ENCODE data around the gene EIF2AK3. TPM values are rescaled to one million over a fixed set of nuclear protein-coding genes. Genes with fewer than 3 reads are reported as not detected.

EIF2AK3 gene
- total RNA-seq, 1 donor from 2014 or later: 28.2 TPM

DNA sequence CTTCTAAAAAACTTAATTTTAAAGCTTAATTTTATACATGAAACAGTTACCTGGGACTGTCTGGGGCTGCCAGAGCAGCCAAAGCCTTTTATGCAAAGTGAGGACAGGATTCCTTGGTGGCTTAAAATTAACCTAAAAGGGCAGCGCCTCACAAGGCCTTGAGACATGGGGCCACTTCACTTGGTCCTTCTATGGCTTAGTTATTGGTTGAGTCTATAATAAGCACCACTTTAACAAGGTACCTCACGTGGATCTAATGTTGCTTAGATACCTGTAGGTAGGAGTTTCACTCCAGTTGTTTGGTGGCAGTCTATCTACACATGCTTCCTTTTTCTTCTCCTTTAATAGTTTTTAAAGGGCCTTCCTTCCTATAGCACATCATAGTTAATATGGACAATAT is 51.6 kb downstream of the EIF2AK3 start:
- H3K36me3 Mint-ChIP-seq (ENCODE audit: low read depth): peaks cover 83% of the 10 kb centered on the region
- POLR2A ChIA-PET: no interaction called here

DNA sequence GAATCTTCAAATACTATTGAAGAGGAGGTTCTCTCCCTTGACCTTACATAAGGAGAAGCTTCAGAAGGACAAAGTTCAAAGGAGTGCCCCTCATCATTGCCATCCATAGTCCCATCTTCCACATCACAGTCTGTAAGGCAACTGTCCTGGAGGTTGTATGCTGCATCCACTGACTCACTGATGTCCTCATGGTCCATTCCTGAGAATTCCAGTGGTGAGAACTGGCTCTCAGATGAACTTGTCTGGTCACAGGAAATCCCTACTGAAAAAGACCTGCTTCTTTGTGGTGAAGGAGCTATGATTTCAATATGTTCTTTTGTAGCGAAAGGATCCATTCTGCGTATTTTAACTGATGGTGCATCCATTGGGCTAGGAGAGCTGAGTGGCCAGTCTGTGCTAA is 52.2 kb downstream of the EIF2AK3 start:
- Mint-ChIP-seq H3K9me3 (no peaks in the 10 kb centered on the region), H3K4me1 (peaks cover 3% of the 10 kb centered on the region), H3K4me3 (no peak overlapping the region), H3K27me3 (no peaks in the 10 kb centered on the region), H3K27ac (no peak overlapping the region), H3K36me3 (ENCODE audit: low read depth) (peaks cover 83% of the 10 kb centered on the region)
- TF ChIP-seq, protein P1, sequence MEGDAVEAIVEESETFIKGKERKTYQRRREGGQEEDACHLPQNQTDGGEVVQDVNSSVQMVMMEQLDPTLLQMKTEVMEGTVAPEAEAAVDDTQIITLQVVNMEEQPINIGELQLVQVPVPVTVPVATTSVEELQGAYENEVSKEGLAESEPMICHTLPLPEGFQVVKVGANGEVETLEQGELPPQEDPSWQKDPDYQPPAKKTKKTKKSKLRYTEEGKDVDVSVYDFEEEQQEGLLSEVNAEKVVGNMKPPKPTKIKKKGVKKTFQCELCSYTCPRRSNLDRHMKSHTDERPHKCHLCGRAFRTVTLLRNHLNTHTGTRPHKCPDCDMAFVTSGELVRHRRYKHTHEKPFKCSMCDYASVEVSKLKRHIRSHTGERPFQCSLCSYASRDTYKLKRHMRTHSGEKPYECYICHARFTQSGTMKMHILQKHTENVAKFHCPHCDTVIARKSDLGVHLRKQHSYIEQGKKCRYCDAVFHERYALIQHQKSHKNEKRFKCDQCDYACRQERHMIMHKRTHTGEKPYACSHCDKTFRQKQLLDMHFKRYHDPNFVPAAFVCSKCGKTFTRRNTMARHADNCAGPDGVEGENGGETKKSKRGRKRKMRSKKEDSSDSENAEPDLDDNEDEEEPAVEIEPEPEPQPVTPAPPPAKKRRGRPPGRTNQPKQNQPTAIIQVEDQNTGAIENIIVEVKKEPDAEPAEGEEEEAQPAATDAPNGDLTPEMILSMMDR (IDR thresholded peaks at IDR 0.05): no peak
- ATAC-seq (ENCODE audit: low read depth) (no peak), DNase-seq (no peak)
- CTCF ChIA-PET: interaction anchor here (0.7 kb wide), 1 partner anchor 97 kb away, joined by 3 read pairs; no protein-coding TSS in a partner anchor
- POLR2A ChIA-PET: no interaction called here
- intact Hi-C loops (cut with micrococcal nuclease): loop anchor here (2.0 kb wide), 1 partner anchor 14 kb away; no protein-coding TSS in a partner anchor

More for the DNA sequence above, 51.6 kb downstream of the EIF2AK3 start:
- Mint-ChIP-seq H3K27ac (no peak overlapping the region), H3K9me3 (no peaks in the 10 kb centered on the region), H3K4me1 (peaks cover 3% of the 10 kb centered on the region), H3K4me3 (no peak overlapping the region), H3K27me3 (no peaks in the 10 kb centered on the region)
- intact Hi-C loops (cut with micrococcal nuclease): loop anchor here (2.0 kb wide), 1 partner anchor 15 kb away; no protein-coding TSS in a partner anchor
- ATAC-seq (ENCODE audit: low read depth) (no peak), DNase-seq (no peak)
- CTCF ChIA-PET: interaction anchor here (0.7 kb wide), 1 partner anchor 97 kb away, joined by 3 read pairs; no protein-coding TSS in a partner anchor
- TF ChIP-seq, protein P1 (IDR thresholded peaks at IDR 0.05): no peak

DNA sequence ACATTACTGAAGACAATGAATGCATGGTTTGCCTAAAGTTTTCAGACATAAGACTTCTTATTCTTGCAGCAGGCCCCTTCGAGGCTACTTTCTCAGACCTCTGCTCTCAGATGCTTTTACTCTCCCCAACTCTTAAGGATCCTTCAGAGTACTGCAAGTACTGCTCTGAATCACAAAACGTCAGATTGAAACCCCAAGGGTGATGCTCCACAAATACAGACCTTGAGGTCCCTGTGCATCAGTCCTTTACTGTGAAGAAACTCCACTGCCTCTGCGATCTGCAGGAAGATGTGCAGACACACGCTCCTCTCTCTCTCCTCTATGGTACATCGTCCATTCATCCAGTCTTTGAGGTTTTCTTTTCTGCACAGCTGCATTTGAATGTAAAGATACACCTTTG is 52.8 kb downstream of the EIF2AK3 start:
- TF ChIP-seq, protein P1 (IDR thresholded peaks at IDR 0.05): no peak
- peaks cover 3% of the 10 kb centered on the region for H3K4me1 Mint-ChIP-seq
- no peak for DNase-seq
- no peaks in the 10 kb centered on the region for H3K27me3 Mint-ChIP-seq
- H3K36me3 Mint-ChIP-seq (ENCODE audit: low read depth): peaks cover 83% of the 10 kb centered on the region
- ChIA-PET CTCF (no interaction called here), POLR2A (no interaction called here)
- ATAC-seq (ENCODE audit: low read depth): no peak
- intact Hi-C loops (cut with micrococcal nuclease): loop anchor here (2.0 kb wide), 1 partner anchor 14 kb away; no protein-coding TSS in a partner anchor
- no peak overlapping the region for H3K4me3 Mint-ChIP-seq
- no peaks in the 10 kb centered on the region for H3K9me3 Mint-ChIP-seq
- no peak overlapping the region for H3K27ac Mint-ChIP-seq

DNA sequence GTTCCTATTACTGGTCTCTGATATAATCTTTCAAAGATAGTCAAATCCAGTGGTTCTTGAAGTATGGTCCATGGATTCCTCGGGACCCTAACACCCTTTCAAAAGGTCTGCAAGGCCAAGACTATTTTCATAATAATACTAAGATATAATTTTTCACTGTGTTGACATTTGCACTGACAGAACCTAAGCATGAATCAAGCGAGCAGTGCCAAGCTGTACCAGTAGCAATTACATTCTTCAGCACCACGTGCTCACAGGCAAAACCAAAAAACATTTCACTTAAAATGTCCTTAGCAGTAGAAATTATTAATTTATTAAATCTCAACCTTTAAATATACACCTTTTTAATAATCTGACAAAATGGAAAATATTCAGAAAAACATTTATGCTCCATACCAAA is 59.1 kb downstream of the EIF2AK3 start:
- DNase-seq (no peak), ATAC-seq (ENCODE audit: low read depth) (no peak)
- POLR2A ChIA-PET: no interaction called here
- no peak overlapping the region for H3K27ac Mint-ChIP-seq
- CTCF ChIA-PET: interaction anchor here (1.1 kb wide), 1 partner anchor 101 kb away, joined by 3 read pairs; no protein-coding TSS in a partner anchor
- peaks cover 3% of the 10 kb centered on the region for H3K4me1 Mint-ChIP-seq
- TF ChIP-seq, protein P1 (IDR thresholded peaks at IDR 0.05): no peak
- no peaks in the 10 kb centered on the region for H3K27me3 Mint-ChIP-seq
- intact Hi-C loops (cut with micrococcal nuclease): no loop called here
- no peak overlapping the region for H3K4me3 Mint-ChIP-seq
- H3K9me3 Mint-ChIP-seq: no peaks in the 10 kb centered on the region
- H3K36me3 Mint-ChIP-seq (ENCODE audit: low read depth): peaks cover 72% of the 10 kb centered on the region

DNA sequence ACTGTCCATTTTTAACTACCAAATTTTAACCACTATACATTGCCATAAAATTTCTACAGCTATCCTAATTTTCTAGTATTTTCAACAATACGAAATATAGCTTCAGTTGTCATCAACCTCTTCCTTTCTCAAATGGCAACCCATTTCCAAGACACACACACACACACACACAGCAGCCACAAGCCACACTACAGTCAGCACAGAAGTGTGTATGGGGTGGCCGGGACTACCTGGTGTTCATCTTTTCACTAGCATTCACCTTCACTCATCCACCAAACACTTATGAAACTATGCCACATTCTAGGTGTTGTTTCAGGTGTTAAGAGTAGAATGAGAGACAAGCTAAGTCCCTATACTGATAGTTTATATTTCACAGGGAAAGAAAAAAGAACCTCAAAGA is 62.9 kb downstream of the EIF2AK3 start:
- intact Hi-C loops (cut with micrococcal nuclease): no loop called here
- H3K27ac Mint-ChIP-seq: no peak overlapping the region
- POLR2A ChIA-PET: no interaction called here
- no peak overlapping the region for H3K4me3 Mint-ChIP-seq
- peaks cover 19% of the 10 kb centered on the region for H3K4me1 Mint-ChIP-seq
- DNase-seq (no peak), ATAC-seq (ENCODE audit: low read depth) (no peak)
- CTCF ChIA-PET: no interaction called here
- no peaks in the 10 kb centered on the region for H3K9me3 Mint-ChIP-seq
- H3K27me3 Mint-ChIP-seq: no peaks in the 10 kb centered on the region
- TF ChIP-seq, protein P1 (IDR thresholded peaks at IDR 0.05): no peak
- peaks cover 76% of the 10 kb centered on the region for H3K36me3 Mint-ChIP-seq (ENCODE audit: low read depth)
